ENCODE measurements around the gene HYLS1. TPM values are rescaled to one million over a fixed set of nuclear protein-coding genes. Genes with fewer than 3 reads are reported as not detected.

Gene HYLS1
- total RNA-seq, 1 donor: 5.8 TPM

- H4K20me1 ChIP-seq (ENCODE audit: insufficient read depth, low read length): no peaks in the 10 kb centered on the region
- no peak overlapping the region for H2AFZ ChIP-seq (ENCODE audit: low read length)
- peak; percentile 26 for DNase-seq (ENCODE audit: insufficient read length, low spot score, missing footprints)
- TF ChIP-seq CTCF (IDR thresholded peaks at IDR 0.05; ENCODE audit: extremely low read depth, low read depth, low read length): no peak
- no peaks in the 10 kb centered on the region for H3K9me3 ChIP-seq (ENCODE audit: low read depth, low read length)
- H3K36me3 ChIP-seq (ENCODE audit: insufficient read depth, low read length): no peaks in the 10 kb centered on the region
- no peak overlapping the region for H3K4me2 ChIP-seq (ENCODE audit: insufficient read depth, low read length)
- no peak overlapping the region for H3K27ac ChIP-seq (ENCODE audit: low read depth, low read length)
- no peaks in the 10 kb centered on the region for H3K79me2 ChIP-seq (ENCODE audit: insufficient read depth, low read length)
- no peak overlapping the region for H3K4me3 ChIP-seq (ENCODE audit: insufficient read depth, low read length)
- peaks cover 3% of the 10 kb centered on the region for H3K27me3 ChIP-seq (ENCODE audit: insufficient read depth, low read length)
- peaks cover 8% of the 10 kb centered on the region for H3K4me1 ChIP-seq (ENCODE audit: insufficient read depth, low read length)
Observed at GRCh38 chr11:125943661-125944349, 56.3 kb downstream of the HYLS1 start.

GRCh38 chr11:125944350-125945010, 57.0 kb downstream of the HYLS1 start:
- no peak for TF ChIP-seq CTCF (IDR thresholded peaks at IDR 0.05; ENCODE audit: extremely low read depth, low read depth, low read length)
- no peak overlapping the region for H2AFZ ChIP-seq (ENCODE audit: low read length)
- H3K9me3 ChIP-seq (ENCODE audit: low read depth, low read length): no peaks in the 10 kb centered on the region
- H3K4me2 ChIP-seq (ENCODE audit: insufficient read depth, low read length): no peak overlapping the region
- H3K36me3 ChIP-seq (ENCODE audit: insufficient read depth, low read length): no peaks in the 10 kb centered on the region
- H3K4me3 ChIP-seq (ENCODE audit: insufficient read depth, low read length): no peak overlapping the region
- H3K79me2 ChIP-seq (ENCODE audit: insufficient read depth, low read length): no peaks in the 10 kb centered on the region
- H3K27me3 ChIP-seq (ENCODE audit: insufficient read depth, low read length): peaks cover 3% of the 10 kb centered on the region
- DNase-seq (ENCODE audit: insufficient read length, low spot score, missing footprints): no peak
- H3K27ac ChIP-seq (ENCODE audit: low read depth, low read length): no peak overlapping the region
- H4K20me1 ChIP-seq (ENCODE audit: insufficient read depth, low read length): no peaks in the 10 kb centered on the region
- peaks cover 8% of the 10 kb centered on the region for H3K4me1 ChIP-seq (ENCODE audit: insufficient read depth, low read length)

- no peaks in the 10 kb centered on the region for H3K9me3 ChIP-seq (ENCODE audit: low read depth, low read length)
- no peak overlapping the region for H3K4me2 ChIP-seq (ENCODE audit: insufficient read depth, low read length)
- H3K27me3 ChIP-seq (ENCODE audit: insufficient read depth, low read length): peaks cover 3% of the 10 kb centered on the region
- H3K4me1 ChIP-seq (ENCODE audit: insufficient read depth, low read length): peaks cover 8% of the 10 kb centered on the region
- no peaks in the 10 kb centered on the region for H4K20me1 ChIP-seq (ENCODE audit: insufficient read depth, low read length)
- DNase-seq (ENCODE audit: insufficient read length, low spot score, missing footprints): peak; percentile 59
- H3K4me3 ChIP-seq (ENCODE audit: insufficient read depth, low read length): no peak overlapping the region
- TF ChIP-seq CTCF (IDR thresholded peaks at IDR 0.05; ENCODE audit: extremely low read depth, low read depth, low read length): no peak
- no peaks in the 10 kb centered on the region for H3K36me3 ChIP-seq (ENCODE audit: insufficient read depth, low read length)
- no peak overlapping the region for H2AFZ ChIP-seq (ENCODE audit: low read length)
- H3K27ac ChIP-seq (ENCODE audit: low read depth, low read length): no peak overlapping the region
- H3K79me2 ChIP-seq (ENCODE audit: insufficient read depth, low read length): no peaks in the 10 kb centered on the region
Observed at GRCh38 chr11:125945011-125945796, 57.7 kb downstream of the HYLS1 start.
